Parathyroid adenoma (tissue), 2 donors: ENCODE data around the gene ZBTB18.

ENCODE experiments used
- H2AFZ ChIP-seq: fragments of 300-600 bp; sonication (generic); one replicate; pipeline ENCODE4 v1.7.0; 2017; ENCODE audit warnings: antibody characterized with exemption, mild to moderate bottlenecking
- H3K27ac ChIP-seq: fragments of 300-600 bp; sonication (generic); one replicate; pipeline ENCODE4 v1.7.0; 2017
- H3K27me3 ChIP-seq: fragments of 300-600 bp; sonication (generic); one replicate; pipeline ENCODE4 v1.7.0; 2017; ENCODE audit warnings: low read length; ENCODE audit not compliant: control insufficient read depth, insufficient read depth
- H3K36me3 ChIP-seq: fragments of 300-600 bp; sonication (generic); one replicate; pipeline ENCODE4 v1.7.0; 2017; ENCODE audit warnings: low read length; ENCODE audit not compliant: control insufficient read depth, insufficient read depth
- H3K4me1 ChIP-seq: fragments of 300-600 bp; sonication (generic); one replicate; pipeline ENCODE4 v1.7.0; 2017; ENCODE audit warnings: control low read depth
- H3K4me2 ChIP-seq: fragments of 300-600 bp; sonication (generic); one replicate; pipeline ENCODE4 v1.7.0; 2017; ENCODE audit warnings: low read length
- H3K4me3 ChIP-seq: fragments of 300-600 bp; sonication (generic); one replicate; pipeline ENCODE4 v1.7.0; 2017; ENCODE audit warnings: low read depth, low read length
- H3K79me2 ChIP-seq: fragments of 300-600 bp; sonication (generic); one replicate; pipeline ENCODE4 v1.7.0; 2017; ENCODE audit warnings: control low read depth
- H3K9ac ChIP-seq: fragments of 300-600 bp; sonication (generic); one replicate; pipeline ENCODE4 v1.7.0; 2017; ENCODE audit warnings: mild to moderate bottlenecking
- H3K9me3 ChIP-seq: fragments of 300-600 bp; sonication (generic); one replicate; pipeline ENCODE4 v1.7.0; 2017; ENCODE audit warnings: low read length; ENCODE audit not compliant: control insufficient read depth
- CTCF ChIP-seq: fragments of 300-600 bp; sonication (generic); IDR thresholded peaks from one replicate; pipeline ENCODE4 v1.7.0; 2017; ENCODE audit warnings: antibody characterized with exemption, mild to moderate bottlenecking
- donor health status: primary hyperparathyroidism.

ZBTB18 gene

GRCh38 chr1:244074559-244075171, 23.6 kb downstream of the ZBTB18 start:
- Histone ChIP-seq H3K9me3 (no peaks in the 10 kb centered on the region), H3K4me1 (no peaks in the 10 kb centered on the region), H3K4me3 (no peak overlapping the region), H3K27me3 (no peaks in the 10 kb centered on the region), H3K27ac (no peak overlapping the region), H3K36me3 (no peaks in the 10 kb centered on the region), H3K79me2 (no peaks in the 10 kb centered on the region), H3K9ac (no peak overlapping the region), H2AFZ (no peak overlapping the region), H3K4me2 (no peak overlapping the region)
- no peak for TF ChIP-seq CTCF

GRCh38 chr1:244075247-244075722, 24.2 kb downstream of the ZBTB18 start:
- Histone ChIP-seq H3K9ac (no peak overlapping the region), H3K27me3 (no peaks in the 10 kb centered on the region), H3K4me3 (no peak overlapping the region), H3K9me3 (no peaks in the 10 kb centered on the region), H3K27ac (no peak overlapping the region), H3K36me3 (no peaks in the 10 kb centered on the region), H3K4me2 (no peak overlapping the region), H3K4me1 (no peaks in the 10 kb centered on the region), H3K79me2 (no peaks in the 10 kb centered on the region), H2AFZ (no peak overlapping the region)
- TF ChIP-seq CTCF: no peak

- Histone ChIP-seq H3K36me3 (no peaks in the 10 kb centered on the region), H3K4me3 (no peak overlapping the region), H3K4me2 (no peak overlapping the region), H2AFZ (no peak overlapping the region), H3K9ac (no peak overlapping the region), H3K27ac (no peak overlapping the region), H3K4me1 (no peaks in the 10 kb centered on the region), H3K27me3 (no peaks in the 10 kb centered on the region), H3K9me3 (no peaks in the 10 kb centered on the region), H3K79me2 (no peaks in the 10 kb centered on the region)
- no peak for TF ChIP-seq CTCF
Observed at GRCh38 chr1:244076740-244077139, 25.7 kb downstream of the ZBTB18 start.

GRCh38 chr1:244077473-244078220, 26.6 kb downstream of the ZBTB18 start:
- H3K9me3 ChIP-seq: no peaks in the 10 kb centered on the region
- no peak for TF ChIP-seq CTCF
- no peak overlapping the region for H3K4me2 ChIP-seq
- H3K4me1 ChIP-seq: no peaks in the 10 kb centered on the region
- no peaks in the 10 kb centered on the region for H3K79me2 ChIP-seq
- no peak overlapping the region for H2AFZ ChIP-seq
- no peak overlapping the region for H3K9ac ChIP-seq
- H3K4me3 ChIP-seq: no peak overlapping the region
- no peak overlapping the region for H3K27ac ChIP-seq
- no peaks in the 10 kb centered on the region for H3K27me3 ChIP-seq
- no peaks in the 10 kb centered on the region for H3K36me3 ChIP-seq
